Measurements from ENCODE around the gene HIPK4. TPM values are rescaled to one million over a fixed set of nuclear protein-coding genes. Genes with fewer than 3 reads are reported as not detected.

HIPK4 gene
- total and polyA plus RNA-seq, 4 donors, result 0.02 to 0.17 TPM; not detected in 2

GRCh38 chr19:40413291-40413845 is 23.4 kb upstream of the HIPK4 start, which contains the start of gene PRX:
PRX (minus strand) TSS chr19:40413378; CDS start chr19:40407932, 5,446 bp downstream.
- H3K9me3 ChIP-seq (ENCODE audit: control insufficient read depth in 4 of 4, low read length in 3 of 4), result no peaks in the 10 kb centered on the region
- H3K9ac ChIP-seq (ENCODE audit: low read depth in 1 of 2, low read length in 2 of 2), result no peak within 1 kb of the TSS
- no peak within 1 kb of the TSS for H3K4me3 ChIP-seq (ENCODE audit: low read depth in 1 of 3, low read length in 3 of 3)

DNA sequence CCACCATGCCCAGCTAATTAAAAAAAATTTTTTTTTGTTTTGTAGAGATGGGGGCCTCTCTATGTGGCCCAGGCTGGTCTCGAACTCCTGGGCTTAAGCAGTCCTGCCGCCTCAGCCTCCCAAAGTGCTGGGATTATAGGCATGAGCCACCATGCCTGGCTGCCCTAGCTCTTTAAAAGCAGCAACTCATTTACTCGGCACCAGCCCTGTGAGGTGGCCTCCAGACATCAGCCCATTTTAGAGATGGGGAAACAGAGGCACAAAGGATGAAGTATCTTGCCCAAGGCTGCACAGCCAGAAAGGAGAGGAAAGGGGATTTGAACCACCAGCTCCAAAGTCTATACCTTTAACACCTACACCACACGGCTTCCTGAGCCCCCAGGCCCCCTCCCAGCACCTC is 22.9 kb upstream of the HIPK4 start:
- Histone ChIP-seq H3K4me3 (ENCODE audit: low read depth in 1 of 3, low read length in 3 of 3) (no peak overlapping the region), H3K27me3 (ENCODE audit: control insufficient read depth in 4 of 4, insufficient read depth in 4 of 4, low read length in 3 of 4) (no peaks in the 10 kb centered on the region), H3K27ac (ENCODE audit: low read depth in 1 of 2, low read length in 2 of 2) (no peak overlapping the region), H3K36me3 (ENCODE audit: control insufficient read depth in 4 of 4, insufficient read depth in 3 of 4, low read depth in 1 of 4, low read length in 3 of 4) (no peaks in the 10 kb centered on the region), H3K9ac (ENCODE audit: low read depth in 1 of 2, low read length in 2 of 2) (no peak overlapping the region), H3K9me3 (ENCODE audit: control insufficient read depth in 4 of 4, low read length in 3 of 4) (no peaks in the 10 kb centered on the region), H3K4me1 (ENCODE audit: control insufficient read depth in 4 of 4, insufficient read depth in 4 of 4, low read length in 3 of 4) (peaks cover 0 to 4% (median 0%) of the 10 kb centered on the region in 4 donors)
- WGBS, result 72% methylated on average over 4 of the region's 4 CpGs
- no peak for DNase-seq (ENCODE audit: low spot score)
- no peak for TF ChIP-seq HNF4A (conservative IDR thresholded peaks at IDR 0.05)
- no peak for TF ChIP-seq YY1 (IDR thresholded peaks at IDR 0.05)
- no peak for TF ChIP-seq HNF4G (IDR thresholded peaks at IDR 0.05)
- no peak for TF ChIP-seq FOXA1 (IDR thresholded peaks at IDR 0.05)
- no peak for TF ChIP-seq RXRA (IDR thresholded peaks at IDR 0.05)
- no peak for TF ChIP-seq TAF1 (conservative IDR thresholded peaks at IDR 0.05)
- TF ChIP-seq EGR1 (IDR thresholded peaks at IDR 0.05; ENCODE audit: low read depth in 2 of 2), result no peak
- no peak for TF ChIP-seq RAD21 (IDR thresholded peaks at IDR 0.05)
- TF ChIP-seq CTCF (IDR thresholded peaks at IDR 0.05; ENCODE audit: low read depth, low read length, missing input control), result no peak
- no peak for TF ChIP-seq FOXA2 (IDR thresholded peaks at IDR 0.05)
- TF ChIP-seq GABPA (IDR thresholded peaks at IDR 0.05 in 1 of 2, conservative IDR thresholded peaks at IDR 0.05 in 1 of 2), result no peak
- no peak for TF ChIP-seq NR2F2 (IDR thresholded peaks at IDR 0.05)
- TF ChIP-seq JUND (IDR thresholded peaks at IDR 0.05), result no peak
- TF ChIP-seq, protein P1, sequence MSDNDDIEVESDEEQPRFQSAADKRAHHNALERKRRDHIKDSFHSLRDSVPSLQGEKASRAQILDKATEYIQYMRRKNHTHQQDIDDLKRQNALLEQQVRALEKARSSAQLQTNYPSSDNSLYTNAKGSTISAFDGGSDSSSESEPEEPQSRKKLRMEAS (IDR thresholded peaks at IDR 0.05), result no peak
- TF ChIP-seq, protein P2, sequence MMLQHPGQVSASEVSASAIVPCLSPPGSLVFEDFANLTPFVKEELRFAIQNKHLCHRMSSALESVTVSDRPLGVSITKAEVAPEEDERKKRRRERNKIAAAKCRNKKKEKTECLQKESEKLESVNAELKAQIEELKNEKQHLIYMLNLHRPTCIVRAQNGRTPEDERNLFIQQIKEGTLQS (IDR thresholded peaks at IDR 0.05), result no peak
- TF ChIP-seq, protein P3, sequence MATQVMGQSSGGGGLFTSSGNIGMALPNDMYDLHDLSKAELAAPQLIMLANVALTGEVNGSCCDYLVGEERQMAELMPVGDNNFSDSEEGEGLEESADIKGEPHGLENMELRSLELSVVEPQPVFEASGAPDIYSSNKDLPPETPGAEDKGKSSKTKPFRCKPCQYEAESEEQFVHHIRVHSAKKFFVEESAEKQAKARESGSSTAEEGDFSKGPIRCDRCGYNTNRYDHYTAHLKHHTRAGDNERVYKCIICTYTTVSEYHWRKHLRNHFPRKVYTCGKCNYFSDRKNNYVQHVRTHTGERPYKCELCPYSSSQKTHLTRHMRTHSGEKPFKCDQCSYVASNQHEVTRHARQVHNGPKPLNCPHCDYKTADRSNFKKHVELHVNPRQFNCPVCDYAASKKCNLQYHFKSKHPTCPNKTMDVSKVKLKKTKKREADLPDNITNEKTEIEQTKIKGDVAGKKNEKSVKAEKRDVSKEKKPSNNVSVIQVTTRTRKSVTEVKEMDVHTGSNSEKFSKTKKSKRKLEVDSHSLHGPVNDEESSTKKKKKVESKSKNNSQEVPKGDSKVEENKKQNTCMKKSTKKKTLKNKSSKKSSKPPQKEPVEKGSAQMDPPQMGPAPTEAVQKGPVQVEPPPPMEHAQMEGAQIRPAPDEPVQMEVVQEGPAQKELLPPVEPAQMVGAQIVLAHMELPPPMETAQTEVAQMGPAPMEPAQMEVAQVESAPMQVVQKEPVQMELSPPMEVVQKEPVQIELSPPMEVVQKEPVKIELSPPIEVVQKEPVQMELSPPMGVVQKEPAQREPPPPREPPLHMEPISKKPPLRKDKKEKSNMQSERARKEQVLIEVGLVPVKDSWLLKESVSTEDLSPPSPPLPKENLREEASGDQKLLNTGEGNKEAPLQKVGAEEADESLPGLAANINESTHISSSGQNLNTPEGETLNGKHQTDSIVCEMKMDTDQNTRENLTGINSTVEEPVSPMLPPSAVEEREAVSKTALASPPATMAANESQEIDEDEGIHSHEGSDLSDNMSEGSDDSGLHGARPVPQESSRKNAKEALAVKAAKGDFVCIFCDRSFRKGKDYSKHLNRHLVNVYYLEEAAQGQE (IDR thresholded peaks at IDR 0.05), result no peak
- TF ChIP-seq SP1 (IDR thresholded peaks at IDR 0.05), result no peak

More at GRCh38 chr19:40413291-40413845, 23.4 kb upstream of the HIPK4 start, which contains the start of gene PRX:
- Histone ChIP-seq H3K36me3 (ENCODE audit: control insufficient read depth in 4 of 4, insufficient read depth in 3 of 4, low read depth in 1 of 4, low read length in 3 of 4) (no peaks in the 10 kb centered on the region), H3K27ac (ENCODE audit: low read depth in 1 of 2, low read length in 2 of 2) (no peak within 1 kb of the TSS), H3K4me1 (ENCODE audit: control insufficient read depth in 4 of 4, insufficient read depth in 4 of 4, low read length in 3 of 4) (no peaks in the 10 kb centered on the region), H3K27me3 (ENCODE audit: control insufficient read depth in 4 of 4, insufficient read depth in 4 of 4, low read length in 3 of 4) (no peaks in the 10 kb centered on the region)
- TF ChIP-seq HNF4G (IDR thresholded peaks at IDR 0.05) (no peak), YY1 (IDR thresholded peaks at IDR 0.05) (no peak), TAF1 (conservative IDR thresholded peaks at IDR 0.05) (no peak), EGR1 (IDR thresholded peaks at IDR 0.05; ENCODE audit: low read depth in 2 of 2) (no peak), SP1 (IDR thresholded peaks at IDR 0.05) (no peak), JUND (IDR thresholded peaks at IDR 0.05) (no peak), HNF4A (conservative IDR thresholded peaks at IDR 0.05) (no peak), FOXA2 (IDR thresholded peaks at IDR 0.05) (no peak), NR2F2 (IDR thresholded peaks at IDR 0.05) (no peak)
- TF ChIP-seq, protein P3 (IDR thresholded peaks at IDR 0.05), result no peak
- TF ChIP-seq, protein P2 (IDR thresholded peaks at IDR 0.05), result no peak
- TF ChIP-seq, protein P1 (IDR thresholded peaks at IDR 0.05), result no peak
- 41% methylated on average over 18 of the region's 18 CpGs for WGBS
- no peak for DNase-seq (ENCODE audit: low spot score)

Data from liver (tissue), 9 donors.